Heart left ventricle (tissue), 16 donors: ENCODE results near the gene B9D2. TPM values are rescaled to one million over a fixed set of nuclear protein-coding genes. Genes with fewer than 3 reads are reported as not detected.

Source experiments
- ATAC-seq, 4 donors: fragments of 200-7000 bp; cut with Tn5 transposase; one replicate each; pipeline ENCODE4 v1.9.1; 2020 to 2022; ENCODE audit warnings: moderate library complexity in 4 of 4, mild to moderate bottlenecking in 3 of 4, moderate number of reproducible peaks in 1 of 4
- DNase-seq, 5 donors: peaks; one replicate each; pipeline ENCODE4 v3.0.0-alpha.2; 2020
- H3K27ac ChIP-seq, 12 donors: fragments of 200-600 bp; sonication (generic) in 4 of 12; one replicate each; pipeline versions ENCODE4 v1.5.0 to v1.8.0; 2016 to 2022; ENCODE audit warnings: mild to moderate bottlenecking in 2 of 12
- H3K27me3 ChIP-seq, 9 donors: fragments of 200-600 bp; sonication (generic) in 2 of 9; one replicate each; pipeline versions ENCODE4 v1.5.1 to v1.8.0; 2016 to 2022; ENCODE audit warnings: mild to moderate bottlenecking in 3 of 9
- H3K36me3 ChIP-seq, 9 donors: fragments of 200-600 bp; sonication (generic) in 2 of 9; one replicate each; pipeline versions ENCODE4 v1.5.0 to v1.8.0; 2018 to 2022; ENCODE audit warnings: mild to moderate bottlenecking in 2 of 9
- H3K4me1 ChIP-seq, 12 donors: fragments of 200-600 bp; sonication (generic) in 4 of 12; one replicate each; pipeline versions ENCODE4 v1.5.0 to v1.8.0; 2016 to 2022; ENCODE audit warnings: mild to moderate bottlenecking in 3 of 12
- H3K4me3 ChIP-seq, 12 donors: fragments of 200-600 bp; sonication (generic) in 4 of 12; one replicate each; pipeline versions ENCODE4 v1.5.0 to v1.8.0; 2017 to 2022; ENCODE audit warnings: mild to moderate bottlenecking in 9 of 12, moderate library complexity in 4 of 12
- H3K9me3 ChIP-seq, 12 donors: fragments of 200-600 bp; sonication (generic) in 4 of 12; one replicate each; pipeline versions ENCODE4 v1.5.0 to v1.8.0; 2016 to 2022; ENCODE audit warnings: mild to moderate bottlenecking in 1 of 12
- CTCF ChIP-seq, 12 donors: fragments of 200-600 bp; sonication (generic) in 4 of 12; IDR thresholded peaks; one replicate each; pipeline versions ENCODE4 v1.5.0 to v1.8.0; 2018 to 2022; ENCODE audit warnings: antibody characterized with exemption in 12 of 12, mild to moderate bottlenecking in 5 of 12
- POLR2A ChIP-seq, 2 donors: fragments of 450-650 bp; IDR thresholded peaks; one replicate each; pipeline ENCODE4 v1.6.1; 2017; ENCODE audit warnings: antibody characterized with exemption in 2 of 2, mild to moderate bottlenecking in 2 of 2, moderate library complexity in 2 of 2
- WGBS, 4 donors: extraction: QIAGEN DNeasy Blood & Tissue Kit in 2 of 4; methylation state at CpG; one replicate each; pipeline versions ENCODE4 v1.1.5 to v1.1.7; 2013 to 2018; 5-methylcytosine and 5-hydroxymethylcytosine counted together
- intact Hi-C, 10 donors: fragments of 100-400 bp; cut with DNase I; formaldehyde crosslinking; loops; one replicate each; pipeline versions ENCODE4 v1.11.1 to v1.14.2; 2022
- polyA plus RNA-seq, 2 donors: library from polyadenylated mRNA; stranded (reverse); fragments of 200-250 nt; gene quantifications; one replicate each; pipeline ENCODE4 v1.2.3, GENCODE V29; 2013
- total RNA-seq, 9 donors: library from RNA; depleted of rRNA in 2 of 9; stranded (reverse); fragments of >200 nt in 2 of 9; fragmentation: NEBNext Ultra II Directional in 3 of 9; extraction: Animal tissue kit (Norgen Biotek cat#: 25700) in 3 of 9; gene quantifications; one replicate each; pipeline versions ENCODE4 v1.1.0 to v1.2.4, GENCODE V29; 2016 to 2023
- donor health status: ischemic (EF 13 %, LVEDD 7.1; RV severe dilation, severe dysfunction).
- donor health status: healthy with polysubstance abuse.
- donor health status: DM: no; HTN: yes; CAD: no.
- donor health status: DM: no; HTN: no; CAD: no.
- donor health status: ischemic (EF 25% LVEDD 6.9; RV normal size, moderate dysfunction).
- donor health status: ischemic (EF 25% LVEDD 5.7; RV mildly dilated, moderate dysfunction).
- donor health status: healthy.
- donor health status: DM: yes; HTN: yes; CAD: no.
- donor health status: ischemic (EF 35%, LVEDD 5.7; RV mildly dilated, moderate dysfunction).
- donor health status: nonischemic (EF 11% LVEDD 7.7; RV severe dilation, severe dysfunction).
- donor health status: DM: yes; HTN: yes; CAD: no.
- donor health status: PGD.
- donor health status: ischemic (EF 29% LVEDD 5.4; RV normal size, mild dysfunction).
- donor health status: nonischemic (EF 23%, LVEDD 6.1; RV moderate dilation, normal function).

Gene B9D2
- total and polyA plus RNA-seq, 11 donors: 1.9 to 14.6 (median 3.3) TPM

GRCh38 chr19:41356984-41357739 is 6.8 kb downstream of the B9D2 start:
- TF ChIP-seq POLR2A (IDR thresholded peaks at IDR 0.05): no peak
- no peaks in the 10 kb centered on the region for H3K27me3 ChIP-seq
- DNase-seq (no peak), ATAC-seq (no peak)
- WGBS, 4 donors: 79 to 82% (median 81%) methylated on average over 11 of the region's 11 CpGs
- intact Hi-C loops: loop anchor here in 4 of 10 donors (5.0 kb wide), 1 partner anchor 35 kb away; no protein-coding TSS in a partner anchor
- H3K4me1 ChIP-seq: peaks cover 0 to 47% (median 8%) of the 10 kb centered on the region in 12 donors
- no peaks in the 10 kb centered on the region for H3K9me3 ChIP-seq
- no peak overlapping the region for H3K4me3 ChIP-seq
- H3K36me3 ChIP-seq: no peaks in the 10 kb centered on the region
- peak overlapping the region in 1 of 12 donors; percentile 77 for H3K27ac ChIP-seq

- TF ChIP-seq POLR2A (IDR thresholded peaks at IDR 0.05) (no peak), CTCF (IDR thresholded peaks at IDR 0.05) (no peak)
Measured at GRCh38 chr19:41355802-41356201, 8.1 kb downstream of the B9D2 start.

GRCh38 chr19:41355035-41355434 is 8.9 kb downstream of the B9D2 start:
- Histone ChIP-seq H3K27me3 (no peaks in the 10 kb centered on the region), H3K9me3 (no peaks in the 10 kb centered on the region), H3K4me1 (peaks cover 0 to 59% (median 16%) of the 10 kb centered on the region in 12 donors), H3K4me3 (no peak overlapping the region), H3K36me3 (no peaks in the 10 kb centered on the region), H3K27ac (peak overlapping the region in 9 of 12 donors; percentile 14 to 96 (median 46))
- intact Hi-C loops: loop anchor here in 5 of 10 donors (2.0 to 5.0 kb wide), 3 partner anchors 33 to 148 kb away; no protein-coding TSS in a partner anchor
- WGBS, 4 donors: 81 to 92% (median 85%) methylated on average over 1 of the region's 1 CpG
- no peak for DNase-seq
- ATAC-seq: no peak
- TF ChIP-seq CTCF (IDR thresholded peaks at IDR 0.05) (no peak), POLR2A (IDR thresholded peaks at IDR 0.05) (no peak)

More at GRCh38 chr19:41355802-41356201, 8.1 kb downstream of the B9D2 start:
- DNase-seq (no peak), ATAC-seq (no peak)
- H3K27me3 ChIP-seq: no peaks in the 10 kb centered on the region
- peak overlapping the region in 8 of 12 donors; percentile 6 to 96 (median 40) for H3K27ac ChIP-seq
- peaks cover 0 to 52% (median 10%) of the 10 kb centered on the region in 12 donors for H3K4me1 ChIP-seq
- H3K4me3 ChIP-seq: no peak overlapping the region
- 66 to 74% (median 70%) methylated on average over 3 of the region's 3 CpGs for WGBS, 4 donors
- H3K36me3 ChIP-seq: no peaks in the 10 kb centered on the region
- H3K9me3 ChIP-seq: no peaks in the 10 kb centered on the region
- intact Hi-C loops: loop anchor here in 5 of 10 donors (2.0 to 5.0 kb wide), 3 partner anchors 34 to 149 kb away; no protein-coding TSS in a partner anchor

- DNase-seq (peak in 2 of 5 donors; percentile 36 to 60), ATAC-seq (no peak)
- H3K27ac ChIP-seq: peak overlapping the region; percentile 67 to 96 (median 90)
- WGBS, 4 donors: 85 to 93% (median 91%) methylated on average over 11 to 23 of the region's 23 CpGs
- H3K9me3 ChIP-seq: no peaks in the 10 kb centered on the region
- TF ChIP-seq CTCF (IDR thresholded peaks at IDR 0.05): no peak
- TF ChIP-seq POLR2A (IDR thresholded peaks at IDR 0.05): no peak
- H3K4me1 ChIP-seq: peaks cover 0 to 65% (median 21%) of the 10 kb centered on the region in 12 donors
- H3K36me3 ChIP-seq: no peaks in the 10 kb centered on the region
- H3K27me3 ChIP-seq: no peaks in the 10 kb centered on the region
- peak overlapping the region in 11 of 12 donors; percentile 52 to 98 (median 73) for H3K4me3 ChIP-seq
- intact Hi-C loops: loop anchor here in 4 of 10 donors (2.0 to 5.0 kb wide), 5 partner anchors 42 to 148 kb away; partner anchors contain the start of genes CCDC97 (in 3 of the 4) and HNRNPUL1 (in 1 of the 4)
Measured at GRCh38 chr19:41354343-41354953, 9.5 kb downstream of the B9D2 start.
